DOHH2 (cell line): Measurements from ENCODE around the gene GBF1.
A peak's percentile ranks its signal among the peaks of the same experiment; 100 is the strongest.

ENCODE experiments used
- H3F3A ChIP-seq: fragments of 200-600 bp; sonication (generic), shearing (Covaris generic); 2 replicates; pipeline ENCODE4 v1.6.0; 2016; ENCODE audit warnings: antibody characterized with exemption, mild to moderate bottlenecking; ENCODE audit not compliant: control insufficient read depth, insufficient read depth
- H3K27ac ChIP-seq: fragments of 200-600 bp; sonication (generic); 2 replicates; pipeline ENCODE4 v1.5.1; 2014; ENCODE audit warnings: low read depth, mild to moderate bottlenecking, low read length, moderate library complexity
- H3K27me3 ChIP-seq: fragments of 200-600 bp; sonication (generic); 2 replicates; pipeline ENCODE4 v1.6.1; 2014; ENCODE audit warnings: mild to moderate bottlenecking, low read length, mixed read lengths; ENCODE audit not compliant: control insufficient read depth
- H3K36me3 ChIP-seq: fragments of 200-600 bp; sonication (generic); 2 replicates; pipeline ENCODE4 v1.6.1; 2014; ENCODE audit warnings: mild to moderate bottlenecking, low read length, moderate library complexity, mixed read lengths; ENCODE audit not compliant: control insufficient read depth
- H3K4me1 ChIP-seq: fragments of 200-600 bp; sonication (generic); 2 replicates; pipeline ENCODE4 v1.6.1; 2014; ENCODE audit warnings: mild to moderate bottlenecking, low read length, mixed read lengths; ENCODE audit not compliant: control insufficient read depth
- H3K4me2 ChIP-seq: fragments of 200-600 bp; sonication (generic); 2 replicates; pipeline ENCODE4 v1.6.0; 2014; ENCODE audit warnings: mild to moderate bottlenecking, low read length, moderate library complexity
- H3K4me3 ChIP-seq: fragments of 200-600 bp; sonication (generic); 2 replicates; pipeline ENCODE4 v1.5.1; 2014; ENCODE audit warnings: mild to moderate bottlenecking, low read length, mixed read lengths
- H3K79me2 ChIP-seq: fragments of 200-600 bp; sonication (generic); 2 replicates; pipeline ENCODE4 v1.6.1; 2014; ENCODE audit warnings: mild to moderate bottlenecking, low read length, mixed read lengths; ENCODE audit not compliant: control insufficient read depth
- H3K9me2 ChIP-seq: fragments of 200-600 bp; sonication (generic); replicated peaks from 2 replicates; pipeline ENCODE4 v1.6.1; 2014; ENCODE audit warnings: mild to moderate bottlenecking, low read length, mixed read lengths; ENCODE audit not compliant: control insufficient read depth
- H3K9me3 ChIP-seq: fragments of 200-600 bp; sonication (generic); 2 replicates; pipeline ENCODE4 v1.6.1; 2014; ENCODE audit warnings: antibody characterized with exemption, low read length, mixed read lengths; ENCODE audit not compliant: control insufficient read depth, insufficient read depth
- H4K20me1 ChIP-seq: fragments of 200-600 bp; sonication (generic); 2 replicates; pipeline ENCODE4 v1.6.0; 2014; ENCODE audit warnings: low read depth, mild to moderate bottlenecking, antibody characterized with exemption, low read length, moderate library complexity; ENCODE audit not compliant: control insufficient read depth, insufficient read depth
- EZH2phosphoT487 ChIP-seq: fragments of 200-600 bp; sonication (generic); IDR thresholded peaks from 2 replicates; pipeline ENCODE4 v1.6.1; 2017; ENCODE audit warnings: borderline replicate concordance, mild to moderate bottlenecking, antibody characterized with exemption, low read length, moderate library complexity, mixed read lengths
- TF ChIP-seq, protein P1 (sequence below): fragments of 200-600 bp; sonication (generic); IDR thresholded peaks from one replicate; pipeline ENCODE4 v1.5.1; 2014; ENCODE audit warnings: antibody characterized with exemption, mild to moderate bottlenecking, low read depth, low read length; ENCODE audit not compliant: poor library complexity, severe bottlenecking

Gene GBF1

DNA sequence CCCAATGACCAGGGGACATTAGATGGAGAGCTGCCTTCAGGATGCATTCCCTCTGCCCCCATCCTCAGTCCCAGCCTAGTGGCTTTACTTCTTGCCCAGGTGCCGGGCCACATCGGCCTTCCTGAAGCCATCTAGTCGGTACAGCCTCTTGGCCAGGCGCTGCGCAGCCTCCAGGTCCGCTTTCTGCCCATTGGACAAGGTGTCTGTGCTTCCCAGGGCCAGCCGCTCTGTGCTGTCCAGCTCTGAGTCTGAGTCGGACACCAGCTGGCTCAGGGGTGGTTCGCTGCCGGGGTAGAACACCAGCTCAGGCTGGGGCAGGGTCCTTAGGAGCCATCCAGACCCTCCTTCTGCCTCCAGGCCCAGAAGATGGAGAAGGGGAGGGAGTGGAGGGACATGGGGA, 167.0 kb downstream of the GBF1 start:
- Histone ChIP-seq H3K79me2 (no peaks in the 10 kb centered on the region), H3K4me1 (peaks cover 10% of the 10 kb centered on the region), H3K27me3 (peaks cover 46% of the 10 kb centered on the region), H3K4me2 (no peak overlapping the region), H3F3A (no peaks in the 10 kb centered on the region), H3K9me2 (no peaks in the 10 kb centered on the region), H3K4me3 (no peak overlapping the region), H3K27ac (no peak overlapping the region), H3K36me3 (no peaks in the 10 kb centered on the region), H3K9me3 (no peaks in the 10 kb centered on the region), H4K20me1 (no peaks in the 10 kb centered on the region)
- TF ChIP-seq, protein P1, sequence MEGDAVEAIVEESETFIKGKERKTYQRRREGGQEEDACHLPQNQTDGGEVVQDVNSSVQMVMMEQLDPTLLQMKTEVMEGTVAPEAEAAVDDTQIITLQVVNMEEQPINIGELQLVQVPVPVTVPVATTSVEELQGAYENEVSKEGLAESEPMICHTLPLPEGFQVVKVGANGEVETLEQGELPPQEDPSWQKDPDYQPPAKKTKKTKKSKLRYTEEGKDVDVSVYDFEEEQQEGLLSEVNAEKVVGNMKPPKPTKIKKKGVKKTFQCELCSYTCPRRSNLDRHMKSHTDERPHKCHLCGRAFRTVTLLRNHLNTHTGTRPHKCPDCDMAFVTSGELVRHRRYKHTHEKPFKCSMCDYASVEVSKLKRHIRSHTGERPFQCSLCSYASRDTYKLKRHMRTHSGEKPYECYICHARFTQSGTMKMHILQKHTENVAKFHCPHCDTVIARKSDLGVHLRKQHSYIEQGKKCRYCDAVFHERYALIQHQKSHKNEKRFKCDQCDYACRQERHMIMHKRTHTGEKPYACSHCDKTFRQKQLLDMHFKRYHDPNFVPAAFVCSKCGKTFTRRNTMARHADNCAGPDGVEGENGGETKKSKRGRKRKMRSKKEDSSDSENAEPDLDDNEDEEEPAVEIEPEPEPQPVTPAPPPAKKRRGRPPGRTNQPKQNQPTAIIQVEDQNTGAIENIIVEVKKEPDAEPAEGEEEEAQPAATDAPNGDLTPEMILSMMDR = no peak
- no peak for TF ChIP-seq EZH2phosphoT487

DNA sequence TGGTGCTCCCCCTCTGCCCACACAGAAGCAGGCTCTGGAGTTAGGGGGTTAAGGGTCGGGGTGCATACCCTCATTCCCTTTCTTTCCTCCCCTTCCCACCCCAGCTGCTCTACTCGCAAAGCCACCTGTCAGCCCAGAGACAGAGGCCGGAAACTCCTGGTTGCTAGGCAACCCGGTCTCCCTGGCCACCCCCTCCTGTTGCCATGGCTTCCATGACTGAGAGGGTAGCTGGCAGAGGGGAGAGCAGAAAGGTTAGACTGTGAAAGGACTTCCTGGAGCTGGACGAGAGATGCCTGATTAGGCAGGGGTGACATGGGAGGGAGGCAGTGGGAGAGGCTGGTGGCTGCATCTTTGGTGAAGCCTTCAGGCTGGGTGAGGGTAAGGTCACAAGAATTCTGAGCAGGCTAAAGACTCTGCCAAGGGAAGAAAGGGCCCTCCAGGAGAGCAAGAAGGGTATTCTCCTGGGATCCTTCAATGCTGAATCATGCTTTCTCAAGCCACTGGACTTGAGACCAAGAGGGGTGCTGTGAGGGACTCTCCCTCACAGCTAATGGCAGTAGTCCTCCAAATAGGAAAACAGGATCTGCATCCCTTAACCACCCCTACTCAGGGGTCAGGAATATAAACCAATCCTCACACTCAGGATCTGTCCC, 167.8 kb downstream of the GBF1 start:
- no peak overlapping the region for H3K4me3 ChIP-seq
- H3K27me3 ChIP-seq = peaks cover 41% of the 10 kb centered on the region
- no peaks in the 10 kb centered on the region for H3K36me3 ChIP-seq
- no peaks in the 10 kb centered on the region for H4K20me1 ChIP-seq
- peak overlapping the region; percentile 22; the same call in 1 of the 2 replicates for H3K4me2 ChIP-seq
- TF ChIP-seq, protein P1 = no peak
- no peak for TF ChIP-seq EZH2phosphoT487
- H3K4me1 ChIP-seq = peaks cover 14% of the 10 kb centered on the region
- no peaks in the 10 kb centered on the region for H3K79me2 ChIP-seq
- H3K9me2 ChIP-seq = no peaks in the 10 kb centered on the region
- H3F3A ChIP-seq = no peaks in the 10 kb centered on the region
- no peaks in the 10 kb centered on the region for H3K9me3 ChIP-seq
- no peak overlapping the region for H3K27ac ChIP-seq

DNA sequence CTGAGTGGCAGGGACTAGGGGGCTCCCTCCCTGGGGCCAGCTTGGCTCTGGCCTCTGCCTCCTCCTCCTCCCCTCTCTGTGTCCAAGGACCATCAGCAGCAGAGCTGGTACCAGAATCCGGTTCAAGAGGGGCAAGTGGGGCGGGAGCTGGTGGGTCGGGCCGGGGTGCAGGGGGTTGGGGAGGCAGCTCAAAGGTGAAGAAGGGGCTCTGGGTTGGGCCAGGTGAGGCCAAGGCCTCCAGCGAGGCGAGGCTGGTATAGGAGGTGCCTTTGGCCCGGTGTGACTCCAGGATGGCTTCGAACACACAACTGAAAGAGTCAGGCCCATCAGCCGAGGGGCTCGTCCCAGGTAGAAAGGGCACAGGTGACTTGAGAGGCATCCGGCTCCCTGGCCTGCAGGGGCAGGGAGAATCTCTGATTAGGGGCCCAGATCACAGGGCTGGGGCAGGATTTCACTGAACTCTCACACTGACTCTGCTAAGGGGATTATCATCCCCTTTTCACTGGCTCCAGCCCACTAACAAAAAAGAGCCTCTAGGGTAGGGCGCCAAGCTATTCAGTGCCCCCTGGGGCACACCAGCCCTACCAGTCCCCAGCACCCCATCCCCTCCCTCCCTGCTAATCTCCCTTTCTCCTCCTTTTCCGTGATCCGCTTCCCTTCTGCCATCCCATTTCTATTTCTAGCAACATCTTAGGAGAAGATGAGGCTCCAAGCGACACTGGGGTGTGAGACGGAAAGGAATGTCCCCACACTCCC, 168.7 kb downstream of the GBF1 start:
- H3K9me3 ChIP-seq = no peaks in the 10 kb centered on the region
- H3K4me1 ChIP-seq = peaks cover 19% of the 10 kb centered on the region
- peaks cover 37% of the 10 kb centered on the region for H3K27me3 ChIP-seq
- TF ChIP-seq EZH2phosphoT487 = no peak
- TF ChIP-seq, protein P1 = no peak
- H3K9me2 ChIP-seq = no peaks in the 10 kb centered on the region
- H3K36me3 ChIP-seq = no peaks in the 10 kb centered on the region
- no peak overlapping the region for H3K4me3 ChIP-seq
- H4K20me1 ChIP-seq = no peaks in the 10 kb centered on the region
- H3K79me2 ChIP-seq = no peaks in the 10 kb centered on the region
- no peak overlapping the region for H3K4me2 ChIP-seq
- no peaks in the 10 kb centered on the region for H3F3A ChIP-seq
- H3K27ac ChIP-seq = no peak overlapping the region
